ENCODE data around the gene NAT16.
"Not testable (repeated sequence)": the region's sequence is repeated elsewhere in the genome, so short reads cannot be mapped to it uniquely, and the experiment has no call there.

The NAT16 gene

GRCh38 chr7:101160910-101161309 lies 19.2 kb downstream of the NAT16 start:
- DNase-seq (ENCODE audit: low read depth in 2 of 2, low spot score in 1 of 2): no peak

- no peak for DNase-seq (ENCODE audit: low read depth in 2 of 2, low spot score in 1 of 2)
Measured at GRCh38 chr7:101159696-101160674, 20.1 kb downstream of the NAT16 start.

DNA sequence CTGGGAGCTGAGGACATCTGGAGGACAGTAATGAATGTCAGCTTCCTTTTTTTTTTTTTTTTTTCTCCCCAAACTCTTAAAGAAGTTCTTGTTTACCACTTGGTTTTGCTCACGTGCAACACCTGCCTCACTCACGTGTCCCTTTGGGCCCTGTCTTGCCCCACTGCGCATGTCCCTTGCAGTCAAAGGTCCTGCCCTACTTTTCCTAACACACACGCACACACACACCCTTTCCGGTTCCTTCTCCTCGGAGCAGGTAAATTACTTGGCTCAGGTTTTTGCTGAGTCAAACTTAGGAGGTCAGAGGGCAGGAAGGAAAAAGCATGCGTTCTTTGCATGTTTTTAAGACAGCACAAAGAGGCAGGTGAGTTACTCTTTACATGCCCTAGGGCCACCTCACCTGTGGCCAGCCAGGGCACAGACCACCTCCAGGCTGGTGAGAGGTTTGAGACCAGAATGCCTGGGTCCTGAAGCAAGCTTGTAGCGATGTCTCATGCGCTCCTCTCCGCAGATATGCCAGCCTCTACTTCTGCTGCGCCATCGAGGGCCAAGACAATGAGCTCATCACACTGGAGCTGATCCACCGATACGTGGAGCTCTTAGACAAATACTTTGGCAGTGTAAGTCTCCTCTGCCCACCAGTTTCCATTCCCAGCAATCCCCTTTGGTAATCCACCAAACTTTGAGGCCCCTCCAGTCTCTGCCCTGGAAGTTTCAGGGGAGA lies 23.1 kb downstream of the NAT16 start:
- no peak for DNase-seq (ENCODE audit: low read depth in 2 of 2, low spot score in 1 of 2)

DNA sequence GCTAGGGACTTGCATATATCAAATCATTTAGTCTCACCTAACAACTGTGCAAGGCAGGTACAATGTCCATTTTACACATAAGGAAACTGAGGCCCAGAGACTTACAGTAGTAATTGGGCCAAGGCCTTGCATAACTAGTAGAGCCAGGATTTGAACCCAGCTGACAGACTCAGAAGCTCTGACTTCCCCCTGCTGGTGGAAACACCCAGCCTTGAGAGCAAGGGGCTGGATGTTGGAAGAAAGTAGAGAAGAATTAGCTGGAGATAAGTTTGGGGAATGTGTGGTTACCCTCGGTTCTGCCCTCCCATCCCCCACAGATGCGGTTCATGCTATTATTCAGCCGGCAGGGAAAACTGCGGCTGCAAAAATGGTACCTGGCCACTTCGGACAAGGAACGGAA lies 23.8 kb downstream of the NAT16 start:
- no peak for DNase-seq (ENCODE audit: low read depth in 2 of 2, low spot score in 1 of 2)

DNA sequence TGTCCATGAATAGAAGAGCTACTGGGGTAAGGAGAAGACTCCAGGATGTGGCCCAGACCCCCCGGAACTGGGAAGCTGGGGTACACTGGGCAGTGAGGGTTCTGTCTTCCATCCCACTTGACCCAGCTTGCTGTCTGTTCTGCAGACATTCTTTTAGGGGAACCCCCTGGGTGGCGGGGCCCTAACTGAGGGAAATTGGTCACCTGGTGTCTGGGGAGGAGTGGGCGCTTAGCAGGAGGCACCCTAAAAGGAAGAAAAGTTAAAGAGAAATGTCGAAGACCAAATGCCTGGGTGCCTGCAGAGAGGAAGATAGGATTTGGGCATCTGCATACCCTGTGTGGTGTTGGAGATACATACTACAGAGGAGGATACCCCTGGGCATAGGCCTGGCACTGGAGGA lies 24.8 kb downstream of the NAT16 start:
- DNase-seq (ENCODE audit: low read depth in 2 of 2, low spot score in 1 of 2): no peak

GRCh38 chr7:101154693-101155102 lies 25.4 kb downstream of the NAT16 start:
- DNase-seq (ENCODE audit: low read depth in 2 of 2, low spot score in 1 of 2): no peak

DNA sequence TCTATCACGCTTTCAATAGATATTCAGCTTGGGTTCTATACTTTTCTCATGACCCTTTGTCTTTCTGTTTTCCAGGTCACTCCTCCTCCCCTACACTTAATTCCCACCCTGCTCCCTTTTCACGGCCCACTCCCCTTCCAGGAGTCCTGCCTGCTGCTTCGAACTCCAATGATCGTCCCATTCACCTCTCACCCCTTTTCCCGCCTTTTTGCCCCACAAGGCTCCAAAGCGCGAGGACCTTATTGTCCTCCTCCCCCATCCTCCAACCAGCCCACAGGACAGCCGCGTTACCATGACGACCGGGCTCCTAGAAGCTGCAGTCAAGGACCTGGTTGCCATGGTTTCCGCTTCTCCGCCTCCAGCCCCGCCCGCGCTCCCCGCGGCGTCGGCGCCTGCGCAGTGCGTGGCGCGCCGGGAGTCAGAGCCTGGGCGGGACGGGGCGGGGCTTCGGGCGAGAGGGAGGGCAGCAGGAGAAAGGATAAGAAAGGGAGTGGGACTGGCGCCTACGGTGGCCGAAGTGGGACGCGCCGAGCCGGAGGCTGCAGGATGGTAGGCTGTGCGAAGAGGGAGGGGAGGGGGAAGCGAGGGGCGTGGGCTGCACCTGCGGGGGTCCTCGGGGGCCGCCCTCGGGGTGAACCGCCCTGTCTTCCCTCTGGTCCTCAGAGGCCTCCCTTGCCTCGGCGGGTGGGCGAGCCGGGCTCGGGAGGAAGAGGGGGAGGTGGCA lies 26.0 kb downstream of the NAT16 start, which contains the start of gene AP1S1:
Gene AP1S1 (plus strand): TSS at position 508 of the 724 bp plus-strand sequence. CDS start 39 bp downstream, at position 547.
- DNase-seq (ENCODE audit: low read depth in 2 of 2, low spot score in 1 of 2): peak; percentile 74

- DNase-seq (ENCODE audit: low read depth in 2 of 2, low spot score in 1 of 2): no peak
Measured at GRCh38 chr7:101151908-101152651, 28.0 kb downstream of the NAT16 start.

DNA sequence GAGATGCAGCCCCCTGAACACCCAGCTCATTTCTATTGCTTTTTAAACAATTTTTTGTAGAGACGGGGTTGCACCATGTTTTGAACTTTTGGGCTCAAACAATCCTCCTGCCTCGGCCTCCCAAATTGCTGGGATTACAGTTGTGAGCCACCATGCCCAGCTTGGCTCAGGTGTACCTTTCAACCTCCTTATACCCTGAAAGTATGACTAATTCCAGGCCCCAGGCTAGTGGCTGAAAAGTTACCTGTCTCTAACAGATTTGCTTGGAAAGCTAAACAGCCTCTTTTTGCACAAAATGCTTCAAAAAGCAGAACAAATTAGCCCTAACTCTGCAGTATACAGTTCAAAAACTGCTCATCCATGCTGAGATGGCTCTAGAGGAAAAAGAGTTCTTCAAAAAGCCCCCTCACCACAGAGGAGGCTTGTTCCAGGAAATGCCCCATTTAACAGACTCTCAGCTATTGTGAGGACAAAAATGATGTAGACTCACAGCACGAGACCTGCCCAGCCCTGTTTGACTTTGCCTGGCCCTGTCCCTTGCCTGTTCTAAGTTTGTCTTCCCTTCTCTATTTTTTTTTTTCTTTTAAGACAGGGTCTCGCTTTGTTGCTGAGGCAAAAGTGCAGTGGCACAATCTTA lies 39.2 kb downstream of the NAT16 start:
- DNase-seq (ENCODE audit: low read depth in 2 of 2, low spot score in 1 of 2): no peak

DNA sequence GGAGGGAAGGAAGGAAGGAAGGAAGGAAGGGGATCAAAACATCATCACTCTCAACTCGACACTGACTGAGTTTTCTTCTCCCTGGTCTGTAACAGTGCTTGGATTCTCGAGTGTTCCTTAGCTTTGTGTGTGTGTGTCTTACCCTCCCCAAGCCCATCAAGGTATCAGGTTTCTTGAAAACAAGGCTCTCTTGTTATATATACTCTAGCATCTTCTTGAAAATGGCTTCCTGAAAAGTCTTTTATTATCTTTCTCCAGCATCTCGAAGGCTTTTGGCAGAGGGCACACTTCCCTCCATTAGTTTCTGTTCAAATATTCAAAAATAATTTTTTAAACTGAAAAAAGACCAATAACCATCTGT lies 39.8 kb downstream of the NAT16 start:
- no peak for DNase-seq (ENCODE audit: low read depth in 2 of 2, low spot score in 1 of 2)

DNA sequence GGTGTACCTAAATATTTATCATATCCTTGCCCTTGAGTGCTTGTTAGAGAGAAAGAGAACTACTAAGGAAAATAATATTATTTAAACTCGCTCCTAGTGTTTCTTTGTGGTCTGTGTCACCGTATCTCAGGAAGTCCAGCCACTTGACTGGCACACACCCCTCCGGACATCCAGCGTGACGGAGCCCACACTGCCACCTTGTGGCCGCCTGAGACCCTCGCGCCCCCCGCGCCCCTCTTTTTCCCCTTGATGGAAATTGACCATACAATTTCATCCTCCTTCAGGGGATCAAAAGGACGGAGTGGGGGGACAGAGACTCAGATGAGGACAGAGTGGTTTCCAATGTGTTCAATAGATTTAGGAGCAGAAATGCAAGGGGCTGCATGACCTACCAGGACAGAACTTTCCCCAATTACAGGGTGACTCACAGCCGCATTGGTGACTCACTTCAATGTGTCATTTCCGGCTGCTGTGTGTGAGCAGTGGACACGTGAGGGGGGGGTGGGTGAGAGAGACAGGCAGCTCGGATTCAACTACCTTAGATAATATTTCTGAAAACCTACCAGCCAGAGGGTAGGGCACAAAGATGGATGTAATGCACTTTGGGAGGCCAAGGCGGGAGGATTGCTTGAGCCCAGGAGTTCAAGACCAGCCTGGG lies 41.8 kb downstream of the NAT16 start:
- peak; percentile 73 to 75 for DNase-seq (ENCODE audit: low read depth in 2 of 2, low spot score in 1 of 2)

- DNase-seq (ENCODE audit: low read depth in 2 of 2, low spot score in 1 of 2): no peak
Measured at GRCh38 chr7:101137651-101138212, 42.4 kb downstream of the NAT16 start.

DNA sequence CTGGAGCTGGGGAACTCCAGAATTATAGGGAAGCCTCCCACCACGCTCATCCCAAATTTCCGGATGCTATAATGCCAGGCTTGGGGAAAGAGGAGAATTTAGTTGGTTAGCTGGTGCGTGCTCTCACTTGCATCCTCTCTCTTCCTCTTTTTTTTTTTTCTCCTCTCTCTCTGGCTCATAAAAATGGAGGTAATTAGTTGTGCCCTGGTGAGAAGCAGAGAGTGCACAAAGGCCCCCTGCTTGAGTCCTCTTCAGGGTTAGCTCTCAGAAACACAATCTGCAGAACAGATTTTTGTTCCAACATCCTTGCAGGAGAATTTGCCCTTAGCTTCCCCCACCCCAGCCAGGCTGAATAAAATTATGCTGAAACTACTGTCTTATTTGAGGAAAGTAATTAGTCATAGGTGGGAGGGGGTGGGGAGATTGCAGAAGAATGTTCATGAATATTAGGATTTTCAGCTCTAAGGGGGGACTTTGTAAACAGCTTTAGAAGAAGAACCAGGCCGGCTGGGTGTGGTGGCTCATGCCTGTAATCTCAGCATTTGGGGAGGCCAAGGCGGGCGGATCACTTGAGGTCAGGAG lies 45.6 kb downstream of the NAT16 start:
- no peak for DNase-seq (ENCODE audit: low read depth in 2 of 2, low spot score in 1 of 2)

GRCh38 chr7:101133621-101134398 lies 46.3 kb downstream of the NAT16 start:
- DNase-seq (ENCODE audit: low read depth in 2 of 2, low spot score in 1 of 2): no peak

DNA sequence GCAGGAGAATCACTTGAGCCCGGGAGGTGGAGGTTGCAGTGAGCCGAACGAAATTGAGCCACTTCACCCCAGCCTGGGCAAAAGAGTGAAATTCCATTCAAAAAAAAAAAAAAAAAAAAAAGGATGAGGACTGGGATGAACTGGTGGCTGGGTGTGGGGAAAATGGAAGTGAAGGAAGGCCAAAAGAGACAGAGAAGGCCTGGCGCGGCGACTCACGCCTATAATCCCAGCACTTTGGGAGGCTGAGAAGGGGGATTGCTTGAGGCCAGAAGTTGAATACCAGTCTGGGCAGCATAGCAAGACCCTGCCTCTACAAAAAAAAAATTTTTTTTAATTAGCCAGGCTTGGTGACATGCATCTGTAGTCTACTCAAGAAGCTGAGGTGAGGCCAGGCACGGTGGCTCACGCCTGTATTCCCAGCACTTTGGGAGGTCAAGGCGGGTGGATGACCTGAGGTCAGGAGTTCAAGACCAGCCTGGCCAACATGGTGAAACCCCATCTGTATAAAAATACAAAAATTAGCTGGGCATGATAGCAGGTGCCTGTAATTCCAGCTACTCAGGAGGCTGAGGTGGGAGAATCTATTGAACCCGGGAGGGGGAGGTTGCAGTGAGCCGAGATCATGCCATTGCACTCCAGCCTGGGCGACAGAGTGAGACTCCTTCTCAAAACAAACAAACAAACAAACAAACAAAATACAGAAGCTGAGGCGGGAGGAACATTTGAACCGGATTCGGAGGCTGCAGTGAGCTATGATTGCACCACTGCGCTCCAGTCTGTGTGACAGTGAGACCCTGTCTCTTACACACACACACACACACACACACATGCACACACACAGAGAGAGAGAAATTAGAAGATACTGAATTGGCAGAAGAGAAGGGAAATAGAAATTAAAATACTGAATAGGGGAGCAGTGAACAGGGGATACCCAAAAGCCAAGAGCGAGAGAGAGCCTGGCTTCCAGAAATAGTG lies 47.2 kb downstream of the NAT16 start:
- not testable (repeated sequence) for DNase-seq (ENCODE audit: low read depth in 2 of 2, low spot score in 1 of 2)

GRCh38 chr7:101129603-101130117 lies 50.4 kb downstream of the NAT16 start:
- no peak for DNase-seq (ENCODE audit: low read depth in 2 of 2, low spot score in 1 of 2)

Data from stimulated activated CD8-positive, alpha-beta memory T cell treated with anti-CD3 and anti-CD28 coated beads, Interleukin-4, amount 100 ng/mL, for 1 hour (primary cell).